HTERT RPE-1 (cell line): ENCODE results near the gene POU5F1.
"Not testable (repeated sequence)": the region's sequence is repeated elsewhere in the genome, so short reads cannot be mapped to it uniquely, and the experiment has no call there.

ENCODE experiments used
- in situ Hi-C: fragments of 300-500 bp; cut with MboI; formaldehyde crosslinking; loops from 4 replicates; pipeline ENCODE4 v1.14.3; 2020; ENCODE audit warnings: low sequenced_read_pairs

POU5F1 gene

GRCh38 chr6:31192431-31193105 lies 22.1 kb upstream of the POU5F1 start:
- in situ Hi-C loops, result not testable (repeated sequence)

GRCh38 chr6:31190488-31190887 lies 20.0 kb upstream of the POU5F1 start:
- in situ Hi-C loops, result no loop called here

GRCh38 chr6:31189223-31189622 lies 18.7 kb upstream of the POU5F1 start:
- in situ Hi-C loops, result not testable (repeated sequence)

GRCh38 chr6:31187780-31188194 lies 17.3 kb upstream of the POU5F1 start:
- in situ Hi-C loops, result no loop called here

GRCh38 chr6:31186052-31186734 lies 15.7 kb upstream of the POU5F1 start:
- in situ Hi-C loops, result no loop called here

GRCh38 chr6:31185695-31186051 lies 15.2 kb upstream of the POU5F1 start:
- in situ Hi-C loops, result not testable (repeated sequence)

GRCh38 chr6:31183859-31184258 lies 13.4 kb upstream of the POU5F1 start:
- in situ Hi-C loops, result not testable (repeated sequence)

GRCh38 chr6:31183287-31183686 lies 12.8 kb upstream of the POU5F1 start:
- in situ Hi-C loops, result not testable (repeated sequence)

GRCh38 chr6:31180500-31180899 lies 10.0 kb upstream of the POU5F1 start:
- in situ Hi-C loops, result no loop called here

- in situ Hi-C loops, result no loop called here
Observed at GRCh38 chr6:31179896-31180295, 9.4 kb upstream of the POU5F1 start.

GRCh38 chr6:31179042-31179386 lies 8.5 kb upstream of the POU5F1 start:
- in situ Hi-C loops, result no loop called here

GRCh38 chr6:31178143-31179041 lies 7.9 kb upstream of the POU5F1 start:
- in situ Hi-C loops, result no loop called here

GRCh38 chr6:31175971-31176370 lies 5.5 kb upstream of the POU5F1 start:
- in situ Hi-C loops, result no loop called here

- in situ Hi-C loops, result no loop called here
Observed at GRCh38 chr6:31174378-31174777, 3.9 kb upstream of the POU5F1 start.

GRCh38 chr6:31173406-31173805 lies 2.9 kb upstream of the POU5F1 start:
- in situ Hi-C loops, result no loop called here

GRCh38 chr6:31172973-31173384 lies 2.5 kb upstream of the POU5F1 start:
- in situ Hi-C loops, result no loop called here

GRCh38 chr6:31171931-31172905 lies 1.7 kb upstream of the POU5F1 start:
- in situ Hi-C loops, result no loop called here

GRCh38 chr6:31170987-31171671 lies 647 bp upstream of the POU5F1 start:
- in situ Hi-C loops, result no loop called here

GRCh38 chr6:31169858-31170599 lies 453 bp downstream of the POU5F1 start:
- in situ Hi-C loops, result not testable (repeated sequence)
